ENCODE results near the gene MSMO1.
A peak's percentile ranks its signal among the peaks of the same experiment; 100 is the strongest.

The MSMO1 gene

DNA sequence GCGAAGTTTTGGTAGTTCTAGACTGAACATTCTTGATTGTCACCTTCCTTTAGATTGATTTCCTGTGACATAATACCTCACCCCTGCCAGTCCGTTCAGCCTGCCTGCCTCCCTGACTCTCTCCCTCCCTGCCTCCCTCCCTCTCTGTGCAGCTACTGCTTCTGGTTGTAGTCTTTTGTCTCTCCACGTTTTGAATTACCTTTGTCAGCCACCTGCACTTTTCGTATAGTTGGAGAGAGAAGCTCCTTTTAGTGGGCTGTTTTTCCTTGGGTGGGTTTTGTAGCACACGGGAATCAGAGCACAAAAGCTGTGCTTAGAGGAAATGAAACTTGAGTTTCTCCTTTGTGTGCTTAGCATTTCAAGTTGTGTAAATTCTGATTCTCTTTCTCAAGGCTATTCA lies 32.6 kb upstream of the MSMO1 start:
- Histone ChIP-seq H3K9ac (ENCODE audit: low read depth in 1 of 2, low read length in 2 of 2) (no peak overlapping the region), H3K4me1 (ENCODE audit: control insufficient read depth in 2 of 2, insufficient read depth in 2 of 2, low read length in 2 of 2) (no peaks in the 10 kb centered on the region), H3K36me3 (ENCODE audit: control insufficient read depth in 2 of 2, insufficient read depth in 2 of 2, low read length in 2 of 2) (peaks cover 0 to 9% of the 10 kb centered on the region in 2 donors), H3K4me3 (ENCODE audit: low read length in 2 of 2) (no peak overlapping the region), H3K27ac (ENCODE audit: low read depth in 2 of 2, low read length in 2 of 2) (no peak overlapping the region), H3K9me3 (ENCODE audit: control insufficient read depth in 2 of 2, low read length in 2 of 2) (no peaks in the 10 kb centered on the region), H3K27me3 (ENCODE audit: control insufficient read depth in 2 of 2, insufficient read depth in 2 of 2, low read length in 2 of 2) (no peaks in the 10 kb centered on the region)

DNA sequence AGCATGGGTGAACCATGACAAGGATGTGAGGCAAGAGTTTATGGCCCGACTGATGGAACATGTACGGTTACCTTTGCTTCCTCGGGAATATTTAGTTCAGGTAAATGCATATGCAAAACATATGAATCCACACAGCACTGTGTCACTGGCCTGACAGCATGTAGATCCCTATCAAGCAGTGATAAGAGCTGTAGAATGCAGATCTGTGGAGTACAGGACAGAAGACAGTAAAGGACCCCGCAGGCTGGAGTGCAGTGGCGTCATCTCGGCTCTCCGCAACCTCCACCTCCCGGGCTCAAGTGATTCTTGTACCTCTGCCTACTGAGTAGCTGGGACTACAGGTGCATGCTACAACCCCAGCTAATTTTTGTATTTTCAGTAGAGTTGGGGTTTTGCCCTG lies 29.8 kb upstream of the MSMO1 start:
- no peaks in the 10 kb centered on the region for H3K4me1 ChIP-seq (ENCODE audit: control insufficient read depth in 2 of 2, insufficient read depth in 2 of 2, low read length in 2 of 2)
- peaks cover 0 to 9% of the 10 kb centered on the region in 2 donors for H3K36me3 ChIP-seq (ENCODE audit: control insufficient read depth in 2 of 2, insufficient read depth in 2 of 2, low read length in 2 of 2)
- no peaks in the 10 kb centered on the region for H3K27me3 ChIP-seq (ENCODE audit: control insufficient read depth in 2 of 2, insufficient read depth in 2 of 2, low read length in 2 of 2)
- H3K9me3 ChIP-seq (ENCODE audit: control insufficient read depth in 2 of 2, low read length in 2 of 2) = no peaks in the 10 kb centered on the region
- H3K4me3 ChIP-seq (ENCODE audit: low read length in 2 of 2) = no peak overlapping the region
- H3K9ac ChIP-seq (ENCODE audit: low read depth in 1 of 2, low read length in 2 of 2) = no peak overlapping the region
- no peak overlapping the region for H3K27ac ChIP-seq (ENCODE audit: low read depth in 2 of 2, low read length in 2 of 2)

DNA sequence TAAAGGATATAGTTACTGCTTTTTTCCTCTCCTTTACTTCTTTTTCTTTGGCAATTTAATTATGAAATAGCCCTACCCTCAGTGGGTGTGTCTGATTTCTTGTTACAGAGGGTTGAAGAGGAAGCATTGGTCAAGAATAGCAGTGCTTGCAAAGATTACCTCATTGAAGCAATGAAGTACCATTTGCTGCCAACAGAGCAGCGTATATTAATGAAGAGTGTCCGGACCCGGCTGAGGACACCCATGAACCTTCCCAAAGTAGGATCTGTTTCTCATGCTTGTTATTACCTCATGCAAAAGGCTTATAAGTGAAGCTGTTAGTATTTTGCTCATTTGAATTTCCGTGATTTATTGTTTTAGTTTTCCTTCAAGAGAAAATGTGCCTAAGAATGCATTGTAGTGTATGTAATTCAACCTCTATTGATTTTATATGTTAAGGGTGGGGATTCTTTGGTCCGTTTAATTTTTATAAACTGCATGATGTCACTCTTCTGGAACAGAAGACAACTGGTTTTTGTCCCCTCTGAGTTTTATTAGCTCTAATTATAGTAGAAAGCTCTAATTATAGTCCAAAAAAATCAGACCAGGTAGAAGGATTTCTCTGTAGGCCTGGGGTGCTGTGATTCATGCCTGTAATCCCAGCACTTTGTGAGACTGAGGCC lies 27.9 kb upstream of the MSMO1 start:
- Histone ChIP-seq H3K27me3 (ENCODE audit: control insufficient read depth in 2 of 2, insufficient read depth in 2 of 2, low read length in 2 of 2) (no peaks in the 10 kb centered on the region), H3K9ac (ENCODE audit: low read depth in 1 of 2, low read length in 2 of 2) (no peak overlapping the region), H3K4me1 (ENCODE audit: control insufficient read depth in 2 of 2, insufficient read depth in 2 of 2, low read length in 2 of 2) (no peaks in the 10 kb centered on the region), H3K36me3 (ENCODE audit: control insufficient read depth in 2 of 2, insufficient read depth in 2 of 2, low read length in 2 of 2) (peaks cover 0 to 9% of the 10 kb centered on the region in 2 donors), H3K9me3 (ENCODE audit: control insufficient read depth in 2 of 2, low read length in 2 of 2) (no peaks in the 10 kb centered on the region), H3K27ac (ENCODE audit: low read depth in 2 of 2, low read length in 2 of 2) (no peak overlapping the region), H3K4me3 (ENCODE audit: low read length in 2 of 2) (no peak overlapping the region)

DNA sequence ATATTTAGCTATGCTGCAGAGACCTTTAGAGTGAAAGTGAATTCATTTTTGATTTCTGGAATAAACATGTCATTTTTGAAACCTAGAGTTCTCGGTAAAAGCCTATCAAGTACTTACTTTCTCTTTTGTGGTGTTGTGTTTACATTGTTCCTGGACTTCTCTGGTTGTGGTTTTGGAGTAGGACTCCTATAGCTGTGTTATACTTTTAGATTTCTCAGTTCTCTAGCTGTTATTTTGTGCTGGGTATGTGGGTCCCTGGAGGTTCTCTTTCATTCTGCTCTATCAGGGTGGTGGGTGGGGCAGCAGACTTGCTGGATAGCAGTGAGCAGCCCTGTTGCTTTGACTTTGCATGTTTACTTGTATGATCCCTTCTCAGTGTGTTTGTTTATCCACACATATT lies 25.6 kb upstream of the MSMO1 start:
- no peaks in the 10 kb centered on the region for H3K4me1 ChIP-seq (ENCODE audit: control insufficient read depth in 2 of 2, insufficient read depth in 2 of 2, low read length in 2 of 2)
- H3K4me3 ChIP-seq (ENCODE audit: low read length in 2 of 2) = peak overlapping the region in 1 of 2 donors; percentile 16
- peaks cover 0 to 9% of the 10 kb centered on the region in 2 donors for H3K36me3 ChIP-seq (ENCODE audit: control insufficient read depth in 2 of 2, insufficient read depth in 2 of 2, low read length in 2 of 2)
- no peak overlapping the region for H3K9ac ChIP-seq (ENCODE audit: low read depth in 1 of 2, low read length in 2 of 2)
- no peaks in the 10 kb centered on the region for H3K9me3 ChIP-seq (ENCODE audit: control insufficient read depth in 2 of 2, low read length in 2 of 2)
- no peaks in the 10 kb centered on the region for H3K27me3 ChIP-seq (ENCODE audit: control insufficient read depth in 2 of 2, insufficient read depth in 2 of 2, low read length in 2 of 2)
- H3K27ac ChIP-seq (ENCODE audit: low read depth in 2 of 2, low read length in 2 of 2) = no peak overlapping the region

DNA sequence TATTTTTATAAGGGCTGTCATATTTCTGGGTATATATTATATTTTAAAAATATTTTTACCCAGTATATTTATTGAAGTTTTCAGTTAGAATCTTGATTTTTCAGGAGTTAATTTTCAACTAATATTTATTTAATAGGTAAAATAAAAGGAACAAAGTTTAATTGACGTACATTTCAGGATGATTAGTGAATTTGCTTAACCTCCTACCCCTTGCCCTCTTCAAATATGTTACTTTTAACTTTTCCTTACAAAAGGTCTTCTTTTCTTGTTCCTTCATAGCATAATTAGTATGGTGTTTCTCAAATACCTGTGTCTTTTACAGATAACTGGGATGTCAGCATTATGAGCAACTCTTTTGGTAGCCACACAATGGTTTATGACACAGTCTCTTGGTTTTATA lies 24.8 kb upstream of the MSMO1 start:
- Histone ChIP-seq H3K36me3 (ENCODE audit: control insufficient read depth in 2 of 2, insufficient read depth in 2 of 2, low read length in 2 of 2) (peaks cover 0 to 5% of the 10 kb centered on the region in 2 donors), H3K27me3 (ENCODE audit: control insufficient read depth in 2 of 2, insufficient read depth in 2 of 2, low read length in 2 of 2) (no peaks in the 10 kb centered on the region), H3K4me3 (ENCODE audit: low read length in 2 of 2) (no peak overlapping the region), H3K27ac (ENCODE audit: low read depth in 2 of 2, low read length in 2 of 2) (no peak overlapping the region), H3K9ac (ENCODE audit: low read depth in 1 of 2, low read length in 2 of 2) (no peak overlapping the region), H3K4me1 (ENCODE audit: control insufficient read depth in 2 of 2, insufficient read depth in 2 of 2, low read length in 2 of 2) (no peaks in the 10 kb centered on the region), H3K9me3 (ENCODE audit: control insufficient read depth in 2 of 2, low read length in 2 of 2) (no peaks in the 10 kb centered on the region)

DNA sequence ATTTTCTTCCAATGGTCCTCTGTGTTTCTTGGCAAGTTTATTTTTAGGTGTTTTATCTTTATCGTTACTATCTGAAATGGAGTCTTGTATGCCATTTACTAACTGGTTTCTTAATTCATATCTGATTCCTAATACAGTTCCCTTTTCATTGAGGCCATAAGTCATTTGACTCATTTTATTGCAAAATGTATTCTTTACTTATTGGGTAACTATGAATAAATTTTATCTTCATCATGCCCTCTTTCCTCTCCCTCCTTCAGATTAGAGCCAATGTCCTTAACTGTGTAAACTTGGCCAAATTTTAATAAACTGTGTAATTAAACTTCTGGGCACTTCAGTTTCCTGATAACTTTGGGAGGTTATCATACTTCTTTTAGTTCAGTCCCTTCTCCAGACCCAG lies 19.3 kb upstream of the MSMO1 start:
- H3K4me3 ChIP-seq (ENCODE audit: low read length in 2 of 2) = no peak overlapping the region
- H3K27me3 ChIP-seq (ENCODE audit: control insufficient read depth in 2 of 2, insufficient read depth in 2 of 2, low read length in 2 of 2) = no peaks in the 10 kb centered on the region
- peaks cover 4 to 10% of the 10 kb centered on the region in 2 donors for H3K36me3 ChIP-seq (ENCODE audit: control insufficient read depth in 2 of 2, insufficient read depth in 2 of 2, low read length in 2 of 2)
- H3K9ac ChIP-seq (ENCODE audit: low read depth in 1 of 2, low read length in 2 of 2) = no peak overlapping the region
- H3K4me1 ChIP-seq (ENCODE audit: control insufficient read depth in 2 of 2, insufficient read depth in 2 of 2, low read length in 2 of 2) = no peaks in the 10 kb centered on the region
- H3K9me3 ChIP-seq (ENCODE audit: control insufficient read depth in 2 of 2, low read length in 2 of 2) = no peaks in the 10 kb centered on the region
- H3K27ac ChIP-seq (ENCODE audit: low read depth in 2 of 2, low read length in 2 of 2) = no peak overlapping the region

DNA sequence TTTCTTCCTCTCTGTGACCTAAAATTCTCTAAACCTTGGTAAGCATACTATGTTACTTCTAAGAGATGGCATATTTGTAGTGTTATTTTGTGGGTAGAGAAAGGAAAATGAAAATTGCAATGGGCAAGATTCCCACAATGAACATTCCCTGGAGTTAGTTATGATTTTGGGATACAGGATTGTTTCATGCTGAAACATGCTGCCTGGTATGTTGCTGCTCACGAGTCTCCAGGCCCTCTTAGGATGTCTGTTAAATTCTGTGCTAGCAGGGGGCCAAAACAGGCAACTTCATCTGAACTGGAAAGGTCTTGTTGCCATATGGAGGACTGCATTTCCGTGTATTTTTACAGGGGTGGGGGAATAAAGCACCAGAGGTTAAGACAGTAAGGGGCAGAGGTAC lies 18.9 kb upstream of the MSMO1 start:
- Histone ChIP-seq H3K9ac (ENCODE audit: low read depth in 1 of 2, low read length in 2 of 2) (no peak overlapping the region), H3K4me1 (ENCODE audit: control insufficient read depth in 2 of 2, insufficient read depth in 2 of 2, low read length in 2 of 2) (no peaks in the 10 kb centered on the region), H3K9me3 (ENCODE audit: control insufficient read depth in 2 of 2, low read length in 2 of 2) (no peaks in the 10 kb centered on the region), H3K4me3 (ENCODE audit: low read length in 2 of 2) (no peak overlapping the region), H3K36me3 (ENCODE audit: control insufficient read depth in 2 of 2, insufficient read depth in 2 of 2, low read length in 2 of 2) (peaks cover 4 to 10% of the 10 kb centered on the region in 2 donors), H3K27ac (ENCODE audit: low read depth in 2 of 2, low read length in 2 of 2) (no peak overlapping the region), H3K27me3 (ENCODE audit: control insufficient read depth in 2 of 2, insufficient read depth in 2 of 2, low read length in 2 of 2) (no peaks in the 10 kb centered on the region)

DNA sequence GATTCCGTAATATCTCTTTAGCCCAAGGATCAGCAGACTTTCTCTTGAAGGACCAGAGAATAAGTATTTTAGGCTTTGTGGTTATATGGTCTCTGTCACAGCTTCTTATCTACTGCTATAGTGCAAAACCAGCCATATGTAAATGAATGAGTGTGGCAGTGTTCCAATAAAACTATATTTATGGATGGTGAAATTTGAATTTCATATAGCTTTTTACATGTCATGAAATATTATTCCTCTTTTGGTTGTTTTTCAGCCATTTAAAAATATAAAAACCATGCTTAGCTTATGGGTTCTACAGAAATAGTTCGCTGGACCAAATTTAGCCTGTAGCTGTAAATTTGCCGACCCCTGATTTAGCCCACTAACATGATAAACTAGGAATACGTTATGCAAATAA lies 18.0 kb upstream of the MSMO1 start:
- Histone ChIP-seq H3K9ac (ENCODE audit: low read depth in 1 of 2, low read length in 2 of 2) (no peak overlapping the region), H3K9me3 (ENCODE audit: control insufficient read depth in 2 of 2, low read length in 2 of 2) (no peaks in the 10 kb centered on the region), H3K36me3 (ENCODE audit: control insufficient read depth in 2 of 2, insufficient read depth in 2 of 2, low read length in 2 of 2) (peaks cover 4 to 10% of the 10 kb centered on the region in 2 donors), H3K27ac (ENCODE audit: low read depth in 2 of 2, low read length in 2 of 2) (no peak overlapping the region), H3K27me3 (ENCODE audit: control insufficient read depth in 2 of 2, insufficient read depth in 2 of 2, low read length in 2 of 2) (no peaks in the 10 kb centered on the region), H3K4me1 (ENCODE audit: control insufficient read depth in 2 of 2, insufficient read depth in 2 of 2, low read length in 2 of 2) (no peaks in the 10 kb centered on the region), H3K4me3 (ENCODE audit: low read length in 2 of 2) (no peak overlapping the region)

DNA sequence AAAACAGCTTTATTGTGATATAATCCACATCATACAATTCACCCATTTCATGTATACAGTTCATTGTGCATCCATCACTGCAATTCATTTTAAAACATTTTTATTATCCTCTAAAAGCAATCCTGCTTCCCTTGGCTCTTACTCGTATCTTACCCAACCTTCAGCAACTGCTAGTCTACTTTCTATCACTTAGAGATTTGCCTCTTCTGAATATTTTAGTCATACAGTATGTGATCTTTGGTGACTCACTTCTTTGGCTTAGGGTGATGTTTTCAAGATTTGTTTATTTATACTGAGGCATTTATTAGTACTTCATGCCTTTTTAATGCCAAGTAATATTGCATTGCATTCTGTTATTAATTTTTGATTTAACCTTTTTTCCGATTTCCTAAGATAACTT lies 15.0 kb upstream of the MSMO1 start:
- no peak overlapping the region for H3K4me3 ChIP-seq (ENCODE audit: low read length in 2 of 2)

DNA sequence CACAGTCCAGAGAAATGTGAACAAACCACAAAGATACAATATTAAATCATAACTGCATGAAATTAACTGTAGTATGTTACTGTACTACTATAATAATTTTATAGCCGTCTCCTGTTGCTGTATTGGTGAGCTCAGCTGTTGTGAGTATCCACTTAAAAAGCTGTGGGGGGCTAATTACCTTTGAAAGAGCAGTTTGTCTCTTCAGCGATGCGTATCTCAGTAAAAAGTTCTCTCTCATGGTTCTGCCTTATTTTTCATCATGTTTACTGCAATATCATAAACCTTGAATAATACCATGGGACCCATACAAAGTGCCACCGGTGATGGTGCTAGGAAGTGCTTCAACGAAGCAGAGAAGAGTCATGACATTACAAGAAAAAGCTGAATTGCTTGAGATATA lies 8.4 kb upstream of the MSMO1 start:
- no peak overlapping the region for H3K9ac ChIP-seq (ENCODE audit: low read depth in 1 of 2, low read length in 2 of 2)
- H3K4me3 ChIP-seq (ENCODE audit: low read length in 2 of 2) = no peak overlapping the region
- no peaks in the 10 kb centered on the region for H3K9me3 ChIP-seq (ENCODE audit: control insufficient read depth in 2 of 2, low read length in 2 of 2)
- no peaks in the 10 kb centered on the region for H3K36me3 ChIP-seq (ENCODE audit: control insufficient read depth in 2 of 2, insufficient read depth in 2 of 2, low read length in 2 of 2)
- no peak overlapping the region for H3K27ac ChIP-seq (ENCODE audit: low read depth in 2 of 2, low read length in 2 of 2)
- H3K4me1 ChIP-seq (ENCODE audit: control insufficient read depth in 2 of 2, insufficient read depth in 2 of 2, low read length in 2 of 2) = no peaks in the 10 kb centered on the region
- H3K27me3 ChIP-seq (ENCODE audit: control insufficient read depth in 2 of 2, insufficient read depth in 2 of 2, low read length in 2 of 2) = no peaks in the 10 kb centered on the region

More for the DNA sequence above, 15.0 kb upstream of the MSMO1 start:
- H3K4me1 ChIP-seq (ENCODE audit: control insufficient read depth in 2 of 2, insufficient read depth in 2 of 2, low read length in 2 of 2) = no peaks in the 10 kb centered on the region
- H3K9me3 ChIP-seq (ENCODE audit: control insufficient read depth in 2 of 2, low read length in 2 of 2) = no peaks in the 10 kb centered on the region
- no peaks in the 10 kb centered on the region for H3K27me3 ChIP-seq (ENCODE audit: control insufficient read depth in 2 of 2, insufficient read depth in 2 of 2, low read length in 2 of 2)
- H3K27ac ChIP-seq (ENCODE audit: low read depth in 2 of 2, low read length in 2 of 2) = no peak overlapping the region
- no peak overlapping the region for H3K9ac ChIP-seq (ENCODE audit: low read depth in 1 of 2, low read length in 2 of 2)
- peaks cover 4 to 10% of the 10 kb centered on the region in 2 donors for H3K36me3 ChIP-seq (ENCODE audit: control insufficient read depth in 2 of 2, insufficient read depth in 2 of 2, low read length in 2 of 2)

DNA sequence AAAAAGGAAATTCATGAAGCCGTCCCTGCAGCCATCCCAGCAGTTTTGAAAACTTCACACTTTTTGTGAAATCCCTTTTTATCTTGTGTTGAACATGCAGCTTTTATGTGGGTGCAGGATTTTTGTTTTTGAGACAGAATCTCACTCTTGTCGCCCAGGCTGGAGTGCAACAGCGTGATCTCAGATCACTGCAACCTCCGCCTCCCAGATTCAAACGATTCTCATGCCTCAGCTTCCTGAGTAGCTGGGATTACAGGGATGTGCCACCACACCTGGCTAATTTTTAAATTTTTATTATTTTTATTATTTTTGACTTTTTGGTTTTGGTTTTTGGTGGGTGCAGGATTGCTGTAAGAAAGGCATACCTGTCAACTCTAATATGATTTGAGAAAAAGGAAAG lies 8.0 kb upstream of the MSMO1 start:
- Histone ChIP-seq H3K27ac (ENCODE audit: low read depth in 2 of 2, low read length in 2 of 2) (no peak overlapping the region), H3K27me3 (ENCODE audit: control insufficient read depth in 2 of 2, insufficient read depth in 2 of 2, low read length in 2 of 2) (no peaks in the 10 kb centered on the region), H3K4me1 (ENCODE audit: control insufficient read depth in 2 of 2, insufficient read depth in 2 of 2, low read length in 2 of 2) (no peaks in the 10 kb centered on the region), H3K36me3 (ENCODE audit: control insufficient read depth in 2 of 2, insufficient read depth in 2 of 2, low read length in 2 of 2) (no peaks in the 10 kb centered on the region), H3K4me3 (ENCODE audit: low read length in 2 of 2) (no peak overlapping the region), H3K9me3 (ENCODE audit: control insufficient read depth in 2 of 2, low read length in 2 of 2) (no peaks in the 10 kb centered on the region), H3K9ac (ENCODE audit: low read depth in 1 of 2, low read length in 2 of 2) (no peak overlapping the region)

Data from mucosa of rectum (tissue), 2 donors.